ENCODE measurements around the gene SLC39A11. TPM values are rescaled to one million over a fixed set of nuclear protein-coding genes. Genes with fewer than 3 reads are reported as not detected.

Gene SLC39A11
- polyA plus RNA-seq, 1 of the 3 experiments (the other 2 are of a cell fraction), result 23.5 TPM

DNA sequence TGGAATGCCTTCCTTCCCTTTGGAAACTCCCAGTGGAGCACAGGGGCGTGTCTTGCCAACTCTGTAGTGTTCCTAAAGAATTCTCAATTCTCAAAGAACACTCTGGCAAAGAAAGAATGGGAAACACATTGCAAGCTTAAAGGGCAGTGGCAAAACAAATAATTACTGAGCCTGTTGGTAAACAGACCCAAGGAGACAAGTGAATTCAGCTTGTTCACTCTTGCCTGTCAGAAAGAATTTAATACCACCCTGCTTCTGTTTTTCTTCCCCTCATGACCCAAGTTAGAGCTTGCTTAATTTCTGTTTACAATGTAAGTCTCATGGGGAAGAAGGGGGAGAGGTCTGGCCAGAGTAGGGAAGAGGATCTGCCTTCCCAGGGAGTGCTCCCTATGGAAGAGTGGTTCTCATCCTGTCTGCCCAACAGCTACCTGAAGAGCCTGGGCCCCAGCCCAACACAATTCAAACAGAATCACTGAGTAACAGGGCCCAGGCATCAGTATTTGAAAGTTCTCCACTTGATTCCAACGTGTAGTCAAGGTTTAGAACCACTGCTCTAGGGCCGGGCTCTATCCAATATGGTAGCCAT, 386.0 kb downstream of the SLC39A11 start (continued):
- no peak for TF ChIP-seq MEF2A (IDR thresholded peaks at IDR 0.05; ENCODE audit: borderline replicate concordance, low read depth)

DNA sequence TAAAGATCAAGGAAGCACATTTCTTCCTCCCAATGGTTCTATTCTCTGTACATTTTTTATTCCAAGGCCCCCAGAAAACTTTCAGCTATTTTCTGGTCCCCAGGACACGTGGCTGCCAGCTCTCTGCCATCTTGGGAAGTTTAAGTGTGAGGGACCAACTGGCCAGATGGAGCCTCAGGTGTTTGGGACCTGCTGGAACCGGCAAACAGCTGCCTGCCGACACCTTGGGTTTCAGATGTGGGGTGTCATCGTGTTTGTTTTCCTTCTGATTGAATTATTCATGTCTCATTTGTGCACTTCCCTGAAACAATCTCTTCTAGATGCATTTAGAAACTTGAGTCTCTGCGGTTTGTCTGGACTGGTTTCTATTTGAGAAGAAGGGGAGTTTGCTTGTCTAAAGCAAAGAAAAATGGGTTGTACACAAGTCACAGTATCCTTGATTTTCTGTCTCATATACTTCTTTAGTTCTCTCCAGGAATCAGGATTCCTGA, 386.5 kb downstream of the SLC39A11 start:
- POLR2A ChIA-PET, result no interaction called here
- Histone ChIP-seq H3K9me2 (no peaks in the 10 kb centered on the region), H3K4me3 (ENCODE audit: low read depth in 2 of 2, low read length in 1 of 2) (no peak overlapping the region), H3K36me3 (replicated peaks in 1 of 2; ENCODE audit: control insufficient read depth in 1 of 2, insufficient read depth in 2 of 2, low read length in 1 of 2) (no peaks in the 10 kb centered on the region), H3F3A (replicated peaks; ENCODE audit: insufficient read depth) (no peaks in the 10 kb centered on the region), H3K4me1 (ENCODE audit: control insufficient read depth in 1 of 2, insufficient read depth in 2 of 2, low read depth in 1 of 2, low read length in 1 of 2) (peaks cover 0 to 6% of the 10 kb centered on the region in 2 experiments; a peak in 1 of 4 replicates), H3K9ac (no peak overlapping the region), H2AFZ (ENCODE audit: low read depth) (no peak overlapping the region), H4K20me1 (ENCODE audit: insufficient read depth) (no peaks in the 10 kb centered on the region), H3K79me2 (ENCODE audit: insufficient read depth) (no peaks in the 10 kb centered on the region), H3K4me2 (no peak overlapping the region), H3K27ac (ENCODE audit: low read depth in 2 of 2, low read length in 1 of 2) (no peak overlapping the region), H3K9me3 (no peaks in the 10 kb centered on the region), H3K27me3 (ENCODE audit: insufficient read depth) (no peaks in the 10 kb centered on the region)
- whole genome bisulfite sequencing (ENCODE audit: low lambda C conversion rate), result 69% methylated on average over 5 of the region's 5 CpGs
- TF ChIP-seq, protein P1, sequence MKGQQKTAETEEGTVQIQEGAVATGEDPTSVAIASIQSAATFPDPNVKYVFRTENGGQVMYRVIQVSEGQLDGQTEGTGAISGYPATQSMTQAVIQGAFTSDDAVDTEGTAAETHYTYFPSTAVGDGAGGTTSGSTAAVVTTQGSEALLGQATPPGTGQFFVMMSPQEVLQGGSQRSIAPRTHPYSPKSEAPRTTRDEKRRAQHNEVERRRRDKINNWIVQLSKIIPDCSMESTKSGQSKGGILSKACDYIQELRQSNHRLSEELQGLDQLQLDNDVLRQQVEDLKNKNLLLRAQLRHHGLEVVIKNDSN (IDR thresholded peaks at IDR 0.05; ENCODE audit: borderline replicate concordance, low read depth), result no peak
- DNase-seq, result no peak
- CTCF ChIA-PET, result interaction anchor here (1.1 to 4.6 kb wide), 5 partner anchors 21 to 549 kb away, joined by 3 to 36 read pairs (median 6); no protein-coding TSS in a partner anchor

DNA sequence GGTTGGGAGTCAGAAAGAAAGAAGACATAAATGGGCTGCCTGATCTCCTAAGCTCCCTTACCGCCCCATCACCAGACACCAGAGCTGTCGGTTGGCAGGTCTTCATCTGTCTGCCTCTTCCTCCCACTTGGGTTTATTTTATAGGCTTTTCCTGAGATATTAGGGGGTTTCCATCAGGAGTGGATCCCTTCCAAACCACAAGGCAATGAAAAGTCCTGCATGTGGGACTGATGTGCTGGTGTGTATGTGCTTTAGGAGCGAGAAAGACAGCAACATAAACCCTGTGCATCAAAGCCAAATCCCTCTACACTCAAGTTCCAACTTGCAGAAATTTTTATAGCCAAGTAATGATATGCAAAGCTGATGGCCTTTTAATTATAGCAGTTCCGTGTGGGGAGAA, 389.5 kb downstream of the SLC39A11 start:
- H2AFZ ChIP-seq (ENCODE audit: low read depth), result no peak overlapping the region
- no peaks in the 10 kb centered on the region for H3K79me2 ChIP-seq (ENCODE audit: insufficient read depth)
- ChIA-PET CTCF (interaction anchor here (0.9 to 4.6 kb wide), 3 partner anchors 24 to 667 kb away, joined by 3 to 36 read pairs (median 3); no protein-coding TSS in a partner anchor), POLR2A (no interaction called here)
- H3K9me2 ChIP-seq, result no peaks in the 10 kb centered on the region
- no peaks in the 10 kb centered on the region for H3F3A ChIP-seq (replicated peaks; ENCODE audit: insufficient read depth)
- no peaks in the 10 kb centered on the region for H4K20me1 ChIP-seq (ENCODE audit: insufficient read depth)
- H3K36me3 ChIP-seq (replicated peaks in 1 of 2; ENCODE audit: control insufficient read depth in 1 of 2, insufficient read depth in 2 of 2, low read length in 1 of 2), result no peaks in the 10 kb centered on the region
- no peak overlapping the region for H3K4me2 ChIP-seq
- DNase-seq, result no peak
- no peak overlapping the region for H3K4me3 ChIP-seq (ENCODE audit: low read depth in 2 of 2, low read length in 1 of 2)
- H3K27ac ChIP-seq (ENCODE audit: low read depth in 2 of 2, low read length in 1 of 2), result peak overlapping the region in 1 of 2 experiments; percentile 55; a peak in 1 of 4 replicates
- peaks cover 11 to 18% of the 10 kb centered on the region in 2 experiments for H3K4me1 ChIP-seq (ENCODE audit: control insufficient read depth in 1 of 2, insufficient read depth in 2 of 2, low read depth in 1 of 2, low read length in 1 of 2)
- TF ChIP-seq TAF1 (IDR thresholded peaks at IDR 0.05; ENCODE audit: borderline replicate concordance, low read depth, low read length) (no peak), NRF1 (IDR thresholded peaks at IDR 0.05; ENCODE audit: low read depth, low read length) (no peak), SIN3A (IDR thresholded peaks at IDR 0.05; ENCODE audit: borderline replicate concordance, low read depth, low read length) (no peak), EZH2phosphoT487 (IDR thresholded peaks at IDR 0.05; ENCODE audit: borderline replicate concordance, low read depth) (no peak), RAD21 (IDR thresholded peaks at IDR 0.05; ENCODE audit: low read length) (no peak), TCF12 (IDR thresholded peaks at IDR 0.05) (no peak), FOXM1 (IDR thresholded peaks at IDR 0.05; ENCODE audit: low read depth) (no peak), SMC3 (IDR thresholded peaks at IDR 0.05; ENCODE audit: low read depth, low read length) (no peak), FOSL2 (IDR thresholded peaks at IDR 0.05; ENCODE audit: borderline replicate concordance, low read depth) (no peak)
- TF ChIP-seq, protein P2, sequence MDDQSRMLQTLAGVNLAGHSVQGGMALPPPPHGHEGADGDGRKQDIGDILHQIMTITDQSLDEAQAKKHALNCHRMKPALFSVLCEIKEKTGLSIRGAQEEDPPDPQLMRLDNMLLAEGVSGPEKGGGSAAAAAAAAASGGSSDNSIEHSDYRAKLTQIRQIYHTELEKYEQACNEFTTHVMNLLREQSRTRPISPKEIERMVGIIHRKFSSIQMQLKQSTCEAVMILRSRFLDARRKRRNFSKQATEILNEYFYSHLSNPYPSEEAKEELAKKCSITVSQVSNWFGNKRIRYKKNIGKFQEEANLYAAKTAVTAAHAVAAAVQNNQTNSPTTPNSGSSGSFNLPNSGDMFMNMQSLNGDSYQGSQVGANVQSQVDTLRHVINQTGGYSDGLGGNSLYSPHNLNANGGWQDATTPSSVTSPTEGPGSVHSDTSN (IDR thresholded peaks at IDR 0.05), result no peak
- TF ChIP-seq, protein P3, sequence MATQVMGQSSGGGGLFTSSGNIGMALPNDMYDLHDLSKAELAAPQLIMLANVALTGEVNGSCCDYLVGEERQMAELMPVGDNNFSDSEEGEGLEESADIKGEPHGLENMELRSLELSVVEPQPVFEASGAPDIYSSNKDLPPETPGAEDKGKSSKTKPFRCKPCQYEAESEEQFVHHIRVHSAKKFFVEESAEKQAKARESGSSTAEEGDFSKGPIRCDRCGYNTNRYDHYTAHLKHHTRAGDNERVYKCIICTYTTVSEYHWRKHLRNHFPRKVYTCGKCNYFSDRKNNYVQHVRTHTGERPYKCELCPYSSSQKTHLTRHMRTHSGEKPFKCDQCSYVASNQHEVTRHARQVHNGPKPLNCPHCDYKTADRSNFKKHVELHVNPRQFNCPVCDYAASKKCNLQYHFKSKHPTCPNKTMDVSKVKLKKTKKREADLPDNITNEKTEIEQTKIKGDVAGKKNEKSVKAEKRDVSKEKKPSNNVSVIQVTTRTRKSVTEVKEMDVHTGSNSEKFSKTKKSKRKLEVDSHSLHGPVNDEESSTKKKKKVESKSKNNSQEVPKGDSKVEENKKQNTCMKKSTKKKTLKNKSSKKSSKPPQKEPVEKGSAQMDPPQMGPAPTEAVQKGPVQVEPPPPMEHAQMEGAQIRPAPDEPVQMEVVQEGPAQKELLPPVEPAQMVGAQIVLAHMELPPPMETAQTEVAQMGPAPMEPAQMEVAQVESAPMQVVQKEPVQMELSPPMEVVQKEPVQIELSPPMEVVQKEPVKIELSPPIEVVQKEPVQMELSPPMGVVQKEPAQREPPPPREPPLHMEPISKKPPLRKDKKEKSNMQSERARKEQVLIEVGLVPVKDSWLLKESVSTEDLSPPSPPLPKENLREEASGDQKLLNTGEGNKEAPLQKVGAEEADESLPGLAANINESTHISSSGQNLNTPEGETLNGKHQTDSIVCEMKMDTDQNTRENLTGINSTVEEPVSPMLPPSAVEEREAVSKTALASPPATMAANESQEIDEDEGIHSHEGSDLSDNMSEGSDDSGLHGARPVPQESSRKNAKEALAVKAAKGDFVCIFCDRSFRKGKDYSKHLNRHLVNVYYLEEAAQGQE (IDR thresholded peaks at IDR 0.05; ENCODE audit: low read depth, low read length), result no peak
- 87% methylated on average over 4 of the region's 4 CpGs for WGBS (ENCODE audit: low lambda C conversion rate)
- no peak overlapping the region for H3K9ac ChIP-seq
- H3K27me3 ChIP-seq (ENCODE audit: insufficient read depth), result no peaks in the 10 kb centered on the region
- no peaks in the 10 kb centered on the region for H3K9me3 ChIP-seq
